MM.1S (cell line): ENCODE results near the gene CD80.

Source experiments
- EZH2 ChIP-seq: fragments of 300-600 bp; sonication (generic); optimal IDR thresholded peaks from 2 replicates; pipeline ENCODE3; 2017; ENCODE audit warnings: low read depth, mild to moderate bottlenecking, antibody characterized with exemption, low read length, mixed read lengths
- EZH2phosphoT487 ChIP-seq: fragments of 300-600 bp; sonication (generic); IDR thresholded peaks from 2 replicates; pipeline ENCODE4 v1.6.1; 2018; ENCODE audit warnings: antibody characterized with exemption, low read length
- TF ChIP-seq, protein P1 (sequence below): fragments of 300-600 bp; sonication (generic); IDR thresholded peaks from 2 replicates; pipeline ENCODE4 v1.5.1; 2016; ENCODE audit warnings: antibody characterized with exemption, low read length, mixed read lengths

DNA sequence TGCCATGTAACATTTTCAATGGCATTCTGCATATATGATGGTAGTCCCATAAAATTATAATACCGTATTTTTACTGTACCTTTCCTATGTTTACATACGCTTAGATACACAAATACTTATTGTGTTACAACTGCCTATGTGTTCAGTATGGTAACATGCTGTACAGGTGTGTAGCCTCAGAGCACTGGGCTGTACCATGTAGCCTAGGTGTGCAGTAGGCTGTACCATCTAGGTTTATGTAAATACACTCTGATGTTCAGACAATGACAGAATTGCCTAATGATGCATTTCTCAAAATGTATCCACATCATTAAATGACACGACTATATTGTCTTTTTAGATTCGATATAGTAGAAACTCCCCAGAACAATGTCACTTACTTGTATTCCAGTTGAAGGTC lies 22.7 kb downstream of the CD80 start:
- no peak for TF ChIP-seq EZH2
- TF ChIP-seq, protein P1, sequence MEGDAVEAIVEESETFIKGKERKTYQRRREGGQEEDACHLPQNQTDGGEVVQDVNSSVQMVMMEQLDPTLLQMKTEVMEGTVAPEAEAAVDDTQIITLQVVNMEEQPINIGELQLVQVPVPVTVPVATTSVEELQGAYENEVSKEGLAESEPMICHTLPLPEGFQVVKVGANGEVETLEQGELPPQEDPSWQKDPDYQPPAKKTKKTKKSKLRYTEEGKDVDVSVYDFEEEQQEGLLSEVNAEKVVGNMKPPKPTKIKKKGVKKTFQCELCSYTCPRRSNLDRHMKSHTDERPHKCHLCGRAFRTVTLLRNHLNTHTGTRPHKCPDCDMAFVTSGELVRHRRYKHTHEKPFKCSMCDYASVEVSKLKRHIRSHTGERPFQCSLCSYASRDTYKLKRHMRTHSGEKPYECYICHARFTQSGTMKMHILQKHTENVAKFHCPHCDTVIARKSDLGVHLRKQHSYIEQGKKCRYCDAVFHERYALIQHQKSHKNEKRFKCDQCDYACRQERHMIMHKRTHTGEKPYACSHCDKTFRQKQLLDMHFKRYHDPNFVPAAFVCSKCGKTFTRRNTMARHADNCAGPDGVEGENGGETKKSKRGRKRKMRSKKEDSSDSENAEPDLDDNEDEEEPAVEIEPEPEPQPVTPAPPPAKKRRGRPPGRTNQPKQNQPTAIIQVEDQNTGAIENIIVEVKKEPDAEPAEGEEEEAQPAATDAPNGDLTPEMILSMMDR: no peak
- TF ChIP-seq EZH2phosphoT487: no peak
